ENCODE data around the gene MRPL22.

DNA sequence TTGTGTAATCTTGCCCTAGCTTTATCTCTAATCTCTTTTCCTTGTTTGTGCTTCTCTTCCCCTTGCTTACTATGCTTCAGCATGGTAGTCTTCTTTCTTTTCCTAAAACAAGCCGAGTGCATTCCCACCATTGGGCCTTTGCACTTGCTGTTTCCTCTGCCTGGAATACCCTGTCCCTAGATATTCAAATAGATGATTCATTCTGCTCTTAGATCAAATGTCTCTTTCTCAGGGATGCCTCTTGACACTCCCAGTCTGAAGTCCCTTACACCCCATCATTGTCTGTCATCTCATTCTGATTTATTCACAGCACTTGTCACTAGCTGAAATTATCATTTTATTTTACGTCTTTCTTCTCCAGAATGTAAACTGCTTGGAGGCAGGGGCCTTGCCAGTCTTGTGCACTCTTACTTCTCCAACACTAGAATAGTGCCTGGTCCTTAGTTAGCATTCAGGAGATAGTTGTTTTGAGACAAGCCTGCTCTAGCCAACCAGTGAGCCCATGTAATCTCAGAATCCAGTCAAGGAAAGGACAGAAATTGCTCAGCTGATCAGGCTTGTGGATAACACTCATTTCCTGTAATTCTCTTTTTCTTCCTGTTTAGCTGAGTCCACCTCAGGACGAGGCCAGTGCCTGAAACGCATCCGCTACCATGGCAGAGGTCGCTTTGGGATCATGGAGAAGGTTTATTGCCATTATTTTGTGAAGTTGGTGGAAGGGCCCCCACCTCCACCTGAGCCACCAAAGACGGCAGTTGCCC, 25.4 kb downstream of the MRPL22 start:
- TF ChIP-seq POLR2A (IDR thresholded peaks at IDR 0.05; ENCODE audit: low read depth, low read length) (no peak), POLR2AphosphoS5 (IDR thresholded peaks at IDR 0.05; ENCODE audit: low read depth, low read length) (no peak)

Data from GM12892 (cell line).